ENCODE results near the gene ZDHHC3.

The ZDHHC3 gene

DNA sequence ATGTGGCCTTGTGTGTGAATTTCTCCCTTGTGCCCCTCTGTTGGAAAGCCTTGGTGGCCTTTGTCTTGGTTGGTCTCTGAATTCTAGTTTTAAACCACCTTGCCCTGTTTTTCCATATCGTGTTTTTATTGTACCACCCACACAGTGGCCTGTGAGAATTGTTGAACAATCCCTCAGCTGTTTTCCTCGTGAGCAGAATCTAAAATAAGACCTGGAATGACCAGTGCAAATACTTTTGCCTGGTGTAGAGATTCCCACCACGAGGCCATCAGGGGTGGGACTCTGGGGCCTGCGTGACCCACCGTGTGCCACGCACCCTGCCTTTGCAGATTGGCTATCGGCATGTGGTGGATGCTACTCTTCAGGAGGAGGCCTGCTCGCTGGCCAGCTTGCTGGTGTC, 31.1 kb upstream of the ZDHHC3 start:
- no peak overlapping the region for H3K4me3 ChIP-seq (replicated peaks; ENCODE audit: insufficient read depth, low read length)
- TF ChIP-seq, protein P1, sequence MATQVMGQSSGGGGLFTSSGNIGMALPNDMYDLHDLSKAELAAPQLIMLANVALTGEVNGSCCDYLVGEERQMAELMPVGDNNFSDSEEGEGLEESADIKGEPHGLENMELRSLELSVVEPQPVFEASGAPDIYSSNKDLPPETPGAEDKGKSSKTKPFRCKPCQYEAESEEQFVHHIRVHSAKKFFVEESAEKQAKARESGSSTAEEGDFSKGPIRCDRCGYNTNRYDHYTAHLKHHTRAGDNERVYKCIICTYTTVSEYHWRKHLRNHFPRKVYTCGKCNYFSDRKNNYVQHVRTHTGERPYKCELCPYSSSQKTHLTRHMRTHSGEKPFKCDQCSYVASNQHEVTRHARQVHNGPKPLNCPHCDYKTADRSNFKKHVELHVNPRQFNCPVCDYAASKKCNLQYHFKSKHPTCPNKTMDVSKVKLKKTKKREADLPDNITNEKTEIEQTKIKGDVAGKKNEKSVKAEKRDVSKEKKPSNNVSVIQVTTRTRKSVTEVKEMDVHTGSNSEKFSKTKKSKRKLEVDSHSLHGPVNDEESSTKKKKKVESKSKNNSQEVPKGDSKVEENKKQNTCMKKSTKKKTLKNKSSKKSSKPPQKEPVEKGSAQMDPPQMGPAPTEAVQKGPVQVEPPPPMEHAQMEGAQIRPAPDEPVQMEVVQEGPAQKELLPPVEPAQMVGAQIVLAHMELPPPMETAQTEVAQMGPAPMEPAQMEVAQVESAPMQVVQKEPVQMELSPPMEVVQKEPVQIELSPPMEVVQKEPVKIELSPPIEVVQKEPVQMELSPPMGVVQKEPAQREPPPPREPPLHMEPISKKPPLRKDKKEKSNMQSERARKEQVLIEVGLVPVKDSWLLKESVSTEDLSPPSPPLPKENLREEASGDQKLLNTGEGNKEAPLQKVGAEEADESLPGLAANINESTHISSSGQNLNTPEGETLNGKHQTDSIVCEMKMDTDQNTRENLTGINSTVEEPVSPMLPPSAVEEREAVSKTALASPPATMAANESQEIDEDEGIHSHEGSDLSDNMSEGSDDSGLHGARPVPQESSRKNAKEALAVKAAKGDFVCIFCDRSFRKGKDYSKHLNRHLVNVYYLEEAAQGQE (IDR thresholded peaks at IDR 0.05; ENCODE audit: insufficient replicate concordance, low read depth): no peak
- no peak for TF ChIP-seq POLR2AphosphoS5 (IDR thresholded peaks at IDR 0.05; ENCODE audit: low read depth)
- TF ChIP-seq, protein P2, sequence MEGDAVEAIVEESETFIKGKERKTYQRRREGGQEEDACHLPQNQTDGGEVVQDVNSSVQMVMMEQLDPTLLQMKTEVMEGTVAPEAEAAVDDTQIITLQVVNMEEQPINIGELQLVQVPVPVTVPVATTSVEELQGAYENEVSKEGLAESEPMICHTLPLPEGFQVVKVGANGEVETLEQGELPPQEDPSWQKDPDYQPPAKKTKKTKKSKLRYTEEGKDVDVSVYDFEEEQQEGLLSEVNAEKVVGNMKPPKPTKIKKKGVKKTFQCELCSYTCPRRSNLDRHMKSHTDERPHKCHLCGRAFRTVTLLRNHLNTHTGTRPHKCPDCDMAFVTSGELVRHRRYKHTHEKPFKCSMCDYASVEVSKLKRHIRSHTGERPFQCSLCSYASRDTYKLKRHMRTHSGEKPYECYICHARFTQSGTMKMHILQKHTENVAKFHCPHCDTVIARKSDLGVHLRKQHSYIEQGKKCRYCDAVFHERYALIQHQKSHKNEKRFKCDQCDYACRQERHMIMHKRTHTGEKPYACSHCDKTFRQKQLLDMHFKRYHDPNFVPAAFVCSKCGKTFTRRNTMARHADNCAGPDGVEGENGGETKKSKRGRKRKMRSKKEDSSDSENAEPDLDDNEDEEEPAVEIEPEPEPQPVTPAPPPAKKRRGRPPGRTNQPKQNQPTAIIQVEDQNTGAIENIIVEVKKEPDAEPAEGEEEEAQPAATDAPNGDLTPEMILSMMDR (IDR thresholded peaks at IDR 0.05; ENCODE audit: insufficient read depth, low read length): no peak
- TF ChIP-seq GABPA (IDR thresholded peaks at IDR 0.05; ENCODE audit: low read depth): no peak
- no peak for TF ChIP-seq SPI1 (IDR thresholded peaks at IDR 0.05; ENCODE audit: borderline replicate concordance, low read depth)
- DNase-seq (ENCODE audit: low read depth in 1 of 2, low spot score in 1 of 2): no peak
- H3K27ac ChIP-seq (replicated peaks): no peak overlapping the region
- H3K27me3 ChIP-seq (ENCODE audit: insufficient read depth, poor library complexity, severe bottlenecking): no peaks in the 10 kb centered on the region

DNA sequence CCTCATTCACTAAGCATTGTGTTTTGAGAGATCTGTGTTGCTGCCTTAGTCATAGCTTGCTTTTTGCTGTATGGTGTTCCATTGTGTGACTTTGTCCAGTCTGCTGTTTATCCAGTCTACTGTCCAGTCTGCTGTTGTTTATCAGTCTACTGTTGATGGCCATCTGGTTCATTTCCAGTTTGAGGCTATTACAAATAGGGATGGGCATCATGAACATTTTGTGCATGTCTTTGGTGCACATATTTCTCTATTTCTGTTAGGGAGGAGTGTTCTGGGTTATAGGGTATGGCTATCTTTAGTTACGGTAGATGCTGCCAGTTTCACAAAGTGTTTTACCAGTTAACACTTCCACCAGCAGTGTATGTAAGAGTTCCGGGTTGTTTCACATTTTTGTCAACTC, 27.9 kb upstream of the ZDHHC3 start:
- Histone ChIP-seq H3K27ac (replicated peaks) (no peak overlapping the region), H3K4me3 (replicated peaks; ENCODE audit: insufficient read depth, low read length) (no peak overlapping the region), H3K27me3 (ENCODE audit: insufficient read depth, poor library complexity, severe bottlenecking) (no peaks in the 10 kb centered on the region)
- DNase-seq (ENCODE audit: low read depth in 1 of 2, low spot score in 1 of 2): no peak
- TF ChIP-seq GABPA (IDR thresholded peaks at IDR 0.05; ENCODE audit: low read depth): no peak
- TF ChIP-seq, protein P1 (IDR thresholded peaks at IDR 0.05; ENCODE audit: insufficient replicate concordance, low read depth): no peak
- no peak for TF ChIP-seq SPI1 (IDR thresholded peaks at IDR 0.05; ENCODE audit: borderline replicate concordance, low read depth)
- TF ChIP-seq POLR2AphosphoS5 (IDR thresholded peaks at IDR 0.05; ENCODE audit: low read depth): no peak
- TF ChIP-seq, protein P2 (IDR thresholded peaks at IDR 0.05; ENCODE audit: insufficient read depth, low read length): no peak

GRCh38 chr3:45003406-45003805, 27.4 kb upstream of the ZDHHC3 start:
- H3K27me3 ChIP-seq (ENCODE audit: insufficient read depth, poor library complexity, severe bottlenecking): no peaks in the 10 kb centered on the region
- no peak overlapping the region for H3K4me3 ChIP-seq (replicated peaks; ENCODE audit: insufficient read depth, low read length)
- no peak overlapping the region for H3K27ac ChIP-seq (replicated peaks)
- DNase-seq (ENCODE audit: low read depth in 1 of 2, low spot score in 1 of 2): no peak
- no peak for TF ChIP-seq SPI1 (IDR thresholded peaks at IDR 0.05; ENCODE audit: borderline replicate concordance, low read depth)

- H3K27ac ChIP-seq (replicated peaks): no peak overlapping the region
Measured at GRCh38 chr3:45002720-45003119, 26.7 kb upstream of the ZDHHC3 start.

More at GRCh38 chr3:45002720-45003119, 26.7 kb upstream of the ZDHHC3 start:
- Histone ChIP-seq H3K4me3 (replicated peaks; ENCODE audit: insufficient read depth, low read length) (no peak overlapping the region), H3K27me3 (ENCODE audit: insufficient read depth, poor library complexity, severe bottlenecking) (no peaks in the 10 kb centered on the region)
- DNase-seq (ENCODE audit: low read depth in 1 of 2, low spot score in 1 of 2): no peak
- TF ChIP-seq, protein P1 (IDR thresholded peaks at IDR 0.05; ENCODE audit: insufficient replicate concordance, low read depth): no peak
- TF ChIP-seq, protein P2 (IDR thresholded peaks at IDR 0.05; ENCODE audit: insufficient read depth, low read length): no peak
- TF ChIP-seq POLR2AphosphoS5 (IDR thresholded peaks at IDR 0.05; ENCODE audit: low read depth): no peak
- TF ChIP-seq SPI1 (IDR thresholded peaks at IDR 0.05; ENCODE audit: borderline replicate concordance, low read depth): no peak
- TF ChIP-seq GABPA (IDR thresholded peaks at IDR 0.05; ENCODE audit: low read depth): no peak
